A549 (cell line): ENCODE results near the gene CDC20. TPM values are rescaled to one million over a fixed set of nuclear protein-coding genes. Genes with fewer than 3 reads are reported as not detected.

Experiments
- ATAC-seq, 2 experiments: fragments of 200-7000 bp in 1 of 2; fragments of >200 bp in 1 of 2; cut with Nextera tagmentation in 1 of 2; cut with Tn5 transposase in 1 of 2; 3 replicates each; pipeline versions ENCODE4 v1.8.0 to v1.9.1; 2018 to 2020; ENCODE audit warnings: mild to moderate bottlenecking in 1 of 2, moderate library complexity in 1 of 2
- CTCF ChIA-PET: fragments of 300-600 bp; sonication (Branson Sonifier 250); formaldehyde crosslinking; extraction: SDS; loops from one replicate; lab custom pipeline; 2021; ENCODE audit warnings: antibody characterized with exemption, inconsistent platforms; lab: Yijun Ruan, JAX
- POLR2A ChIA-PET: fragments of 350-600 bp; formaldehyde crosslinking; extraction: SDS; loops from one replicate; lab custom pipeline; 2021; ENCODE audit warnings: antibody characterized with exemption, inconsistent platforms; lab: Yijun Ruan, JAX
- DNase-seq, 2 experiments: peaks; one replicate each; pipeline versions ENCODE4 v3.0.0 to v3.0.0-alpha.2; 2011 to 2016; ENCODE audit warnings: low read depth in 1 of 2, low spot score in 1 of 2
- FAIRE-seq: peaks from 2 replicates; lab custom pipeline; 2011; peaks lifted over from hg19 to GRCh38; lab: Jason Lieb, UNC
- H3K27ac ChIP-seq, 2 experiments: fragments of >200 bp; sonication (Bioruptor Twin); formaldehyde crosslinking; 3 replicates each; pipeline ENCODE4 v1.5.1; 2016 to 2017
- H3K4me1 ChIP-seq: fragments of >200 bp; sonication (Bioruptor Twin); formaldehyde crosslinking; 3 replicates; pipeline ENCODE4 v1.6.1; 2016
- H3K4me2 ChIP-seq: fragments of >200 bp; sonication (Bioruptor Twin); formaldehyde crosslinking; 3 replicates; pipeline ENCODE4 v1.6.1; 2016
- H3K4me3 ChIP-seq: fragments of >200 bp; sonication (Bioruptor Twin); formaldehyde crosslinking; 3 replicates; pipeline ENCODE4 v1.5.1; 2016
- H3K9me3 ChIP-seq: fragments of >200 bp; sonication (Bioruptor Twin); formaldehyde crosslinking; 3 replicates; pipeline ENCODE4 v1.6.1; 2016
- ATOH8 ChIP-seq: fragments of 250-450 bp; sonication (Bioruptor Pico); IDR thresholded peaks from 2 replicates; pipeline ENCODE4 v1.5.0; 2020; ENCODE audit warnings: low read depth, mild to moderate bottlenecking, moderate library complexity
- CEBPB ChIP-seq, 2 experiments: fragments of >200 bp in 1 of 2; sonication (Bioruptor Twin) in 1 of 2; formaldehyde crosslinking in 1 of 2; IDR thresholded peaks; 2 replicates each; pipeline ENCODE4 v1.6.1; 2012 to 2016
- CHD4 ChIP-seq: fragments of 200-600 bp; sonication (generic); IDR thresholded peaks from 2 replicates; pipeline ENCODE4 v1.6.1; 2016; ENCODE audit warnings: antibody characterized with exemption, mild to moderate bottlenecking, borderline replicate concordance
- E2F6 ChIP-seq: IDR thresholded peaks from 2 replicates; pipeline ENCODE4 v1.6.1; 2012; ENCODE audit warnings: low read depth, borderline replicate concordance
- EP300 ChIP-seq, 2 experiments: fragments of >200 bp; sonication (Bioruptor Twin); formaldehyde crosslinking; IDR thresholded peaks; 2 replicates in 1 of 2; 3 replicates in 1 of 2; pipeline ENCODE4 v1.6.1; 2016 to 2017
- FOXS1 ChIP-seq: fragments of 250-450 bp; sonication (Bioruptor Pico); IDR thresholded peaks from 2 replicates; pipeline ENCODE4 v1.5.0; 2020; ENCODE audit warnings: mild to moderate bottlenecking, moderate library complexity
- HEYL ChIP-seq: fragments of 250-450 bp; sonication (Bioruptor Pico); IDR thresholded peaks from 2 replicates; pipeline ENCODE4 v1.8.0; 2021; ENCODE audit warnings: mild to moderate bottlenecking, moderate library complexity
- HOXB13 ChIP-seq: fragments of 250-450 bp; sonication (Bioruptor Pico); IDR thresholded peaks from 2 replicates; pipeline ENCODE4 v1.5.0; 2020; ENCODE audit warnings: low read depth, mild to moderate bottlenecking, moderate library complexity
- JUNB ChIP-seq: fragments of >200 bp; sonication (Bioruptor Twin); formaldehyde crosslinking; IDR thresholded peaks from 2 replicates; pipeline ENCODE4 v1.6.1; 2016
- KDM5A ChIP-seq: fragments of 200-600 bp; sonication (generic); IDR thresholded peaks from 2 replicates; pipeline ENCODE4 v1.6.1; 2016; ENCODE audit warnings: antibody characterized with exemption, mild to moderate bottlenecking
- NR3C1 ChIP-seq: fragments of >200 bp; sonication (Bioruptor Twin); formaldehyde crosslinking; IDR thresholded peaks from 3 replicates; pipeline ENCODE4 v1.6.1; 2017
- PHF8 ChIP-seq: fragments of 200-600 bp; sonication (generic); IDR thresholded peaks from 2 replicates; pipeline ENCODE4 v1.6.1; 2016; ENCODE audit warnings: low read depth, mild to moderate bottlenecking, antibody characterized with exemption, moderate library complexity, borderline replicate concordance
- POLR2AphosphoS2 ChIP-seq: conservative IDR thresholded peaks from 2 replicates; pipeline ENCODE4 v1.6.1; 2012; ENCODE audit warnings: low read length, improper control_type of control experiment, inconsistent platforms
- SMC3 ChIP-seq: fragments of >200 bp; sonication (Bioruptor Twin); formaldehyde crosslinking; IDR thresholded peaks from 3 replicates; pipeline ENCODE4 v1.6.1; 2018; ENCODE audit warnings: inconsistent platforms
- SREBF2 ChIP-seq: fragments of 450-650 bp; IDR thresholded peaks from 2 replicates; pipeline ENCODE4 v1.6.1; 2014; ENCODE audit warnings: mild to moderate bottlenecking, moderate library complexity
- TFCP2L1 ChIP-seq: fragments of 250-450 bp; sonication (Bioruptor Pico); IDR thresholded peaks from 2 replicates; pipeline ENCODE4 v1.5.0; 2021; ENCODE audit warnings: mild to moderate bottlenecking
- TP53 ChIP-seq: fragments of 250-450 bp; sonication (Bioruptor Pico); IDR thresholded peaks from 2 replicates; pipeline ENCODE4 v1.5.0; 2021; ENCODE audit warnings: mild to moderate bottlenecking, moderate library complexity
- USF2 ChIP-seq: fragments of 450-650 bp; IDR thresholded peaks from 2 replicates; pipeline ENCODE4 v1.6.1; 2014; ENCODE audit warnings: antibody characterized with exemption
- ZFP36 ChIP-seq: fragments of 450-650 bp; IDR thresholded peaks from 2 replicates; pipeline ENCODE4 v1.6.1; 2014; ENCODE audit warnings: borderline replicate concordance; ENCODE audit not compliant: partially characterized antibody
- ZNF302 ChIP-seq: fragments of 250-450 bp; sonication (Bioruptor Pico); IDR thresholded peaks from 2 replicates; pipeline ENCODE4 v1.9.0; 2021; ENCODE audit warnings: inconsistent platforms, mild to moderate bottlenecking, moderate library complexity
- ZSCAN20 ChIP-seq: fragments of 250-450 bp; sonication (Bioruptor Pico); IDR thresholded peaks from 2 replicates; pipeline ENCODE4 v1.8.0; 2022; ENCODE audit warnings: mild to moderate bottlenecking, moderate library complexity
- WGBS: methylation state at CpG from one replicate; pipeline ENCODE4 v1.1.6; 2017; ENCODE audit errors: missing lambda C conversion rate; 5-methylcytosine and 5-hydroxymethylcytosine counted together
- polyA plus RNA-seq, 4 experiments: library from polyadenylated mRNA; depleted of rRNA in 3 of 4; stranded (reverse); fragments of >200 nt; fragmentation: RNase III in 1 of 4; extraction: RNeasy Plus Mini Kit Qiagen cat#74134 plus additional on column Dnase treatment in 1 of 4; gene quantifications; 2 replicates in 3 of 4; 3 replicates in 1 of 4; pipeline ENCODE4 v1.2.3, GENCODE V29; 2011 to 2017

The CDC20 gene
- polyA plus RNA-seq, 2 of the 4 experiments (the other 2 are of a cell fraction): 73.8 to 116 TPM

- ChIA-PET CTCF (interaction anchor here (0.5 kb wide), 1 partner anchor 57 kb away, joined by 3 read pairs; no protein-coding TSS in a partner anchor), POLR2A (no interaction called here)
- Histone ChIP-seq H3K4me2 (no peak overlapping the region), H3K4me1 (no peaks in the 10 kb centered on the region), H3K9me3 (no peaks in the 10 kb centered on the region), H3K27ac (no peak overlapping the region), H3K4me3 (no peak overlapping the region)
- DNase-seq (no peak), ATAC-seq (no peak), FAIRE-seq (no peak)
- WGBS: 80% methylated on average over 11 of the region's 19 CpGs
- no peak for TF ChIP-seq NR3C1
- TF ChIP-seq JUNB: no peak
- TF ChIP-seq KDM5A: no peak
- TF ChIP-seq EP300 (IDR thresholded peaks at IDR 0.05): no peak
- no peak for TF ChIP-seq ZNF302 (CRISPR knock-in tag)
- no peak for TF ChIP-seq TP53 (CRISPR knock-in tag)
- TF ChIP-seq TFCP2L1 (CRISPR knock-in tag): no peak
- TF ChIP-seq USF2: no peak
- no peak for TF ChIP-seq PHF8
- TF ChIP-seq HOXB13 (CRISPR knock-in tag): no peak
- TF ChIP-seq SMC3: no peak
- TF ChIP-seq ZFP36: no peak
- no peak for TF ChIP-seq HEYL (CRISPR knock-in tag)
- TF ChIP-seq ATOH8: no peak
Measured at GRCh38 chr1:43312212-43312623, 46.6 kb upstream of the CDC20 start.

- no peaks in the 10 kb centered on the region for H3K9me3 ChIP-seq
- H3K4me3 ChIP-seq: no peak overlapping the region
- ATAC-seq: no peak
- H3K4me1 ChIP-seq: no peaks in the 10 kb centered on the region
- no peak for FAIRE-seq
- no peak for DNase-seq
- no peak for TF ChIP-seq SREBF2
- TF ChIP-seq POLR2AphosphoS2: no peak
- no peak for TF ChIP-seq E2F6
- no peak for TF ChIP-seq ZFP36
- TF ChIP-seq ATOH8: no peak
- no peak for TF ChIP-seq SMC3
- TF ChIP-seq CEBPB (IDR thresholded peaks at IDR 0.05): no peak
- no peak for TF ChIP-seq ZSCAN20 (CRISPR knock-in tag)
- TF ChIP-seq CHD4: no peak
- H3K4me2 ChIP-seq: no peak overlapping the region
- 79% methylated on average over 7 of the region's 24 CpGs for WGBS
- no peak overlapping the region for H3K27ac ChIP-seq
- ChIA-PET CTCF (no interaction called here), POLR2A (no interaction called here)
Measured at GRCh38 chr1:43312663-43313515, 45.9 kb upstream of the CDC20 start.

- 93% methylated on average over 7 of the region's 10 CpGs for WGBS
- Histone ChIP-seq H3K4me1 (no peaks in the 10 kb centered on the region), H3K27ac (no peak overlapping the region), H3K9me3 (no peaks in the 10 kb centered on the region), H3K4me3 (no peak overlapping the region), H3K4me2 (no peak overlapping the region)
- POLR2A ChIA-PET: no interaction called here
- FAIRE-seq: no peak
- no peak for TF ChIP-seq CHD4
- TF ChIP-seq FOXS1: no peak
- no peak for TF ChIP-seq CEBPB (IDR thresholded peaks at IDR 0.05)
- DNase-seq: no peak
- CTCF ChIA-PET: no interaction called here
- no peak for ATAC-seq
Measured at GRCh38 chr1:43313771-43314170, 45.0 kb upstream of the CDC20 start.
